ENCODE data around the gene ABLIM2.

DNA sequence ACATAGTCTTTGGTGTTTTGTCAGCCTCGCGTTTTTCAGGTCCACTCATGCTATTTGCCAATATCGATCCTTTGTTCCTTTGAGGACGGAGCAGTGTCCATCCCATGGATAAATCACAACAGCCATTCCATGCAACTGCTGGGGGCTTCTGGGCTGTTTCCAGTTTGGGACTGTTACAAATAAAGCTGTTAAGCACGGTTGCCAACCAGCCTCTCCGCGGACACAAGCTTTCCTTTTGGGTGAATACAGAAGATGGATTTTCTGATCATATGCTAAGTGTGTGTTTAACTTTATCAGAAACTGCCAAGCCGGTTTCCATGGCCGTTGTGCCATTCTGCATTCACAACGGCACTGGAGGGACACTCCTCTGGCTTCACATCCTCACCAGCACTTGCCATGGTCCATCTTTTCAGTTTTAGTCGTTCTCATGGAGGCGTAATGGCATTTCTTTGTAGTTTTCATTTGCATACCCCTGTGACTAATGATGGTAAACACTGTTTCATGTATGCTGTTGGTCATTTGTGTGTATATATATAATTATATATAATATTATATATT, 67.8 kb downstream of the ABLIM2 start:
- TF ChIP-seq EP300 (IDR thresholded peaks at IDR 0.05; ENCODE audit: borderline replicate concordance in 1 of 2, low read depth in 2 of 2, low read length in 2 of 2) (no peak), ASH2L (IDR thresholded peaks at IDR 0.05; ENCODE audit: low read length) (no peak), HDAC2 (IDR thresholded peaks at IDR 0.05; ENCODE audit: borderline replicate concordance in 1 of 2, low read depth in 2 of 2, low read length in 2 of 2) (no peak), CHD2 (IDR thresholded peaks at IDR 0.05; ENCODE audit: low read length) (no peak), POLR2A (IDR thresholded peaks at IDR 0.05; ENCODE audit: control extremely low read depth in 1 of 2, low read depth in 2 of 2, low read length in 2 of 2) (no peak), KDM1A (IDR thresholded peaks at IDR 0.05; ENCODE audit: borderline replicate concordance, low read length) (no peak), SIRT6 (IDR thresholded peaks at IDR 0.05; ENCODE audit: low read length) (no peak), POLR2AphosphoS5 (IDR thresholded peaks at IDR 0.05; ENCODE audit: low read depth, low read length) (no peak)
- TF ChIP-seq, protein P1, sequence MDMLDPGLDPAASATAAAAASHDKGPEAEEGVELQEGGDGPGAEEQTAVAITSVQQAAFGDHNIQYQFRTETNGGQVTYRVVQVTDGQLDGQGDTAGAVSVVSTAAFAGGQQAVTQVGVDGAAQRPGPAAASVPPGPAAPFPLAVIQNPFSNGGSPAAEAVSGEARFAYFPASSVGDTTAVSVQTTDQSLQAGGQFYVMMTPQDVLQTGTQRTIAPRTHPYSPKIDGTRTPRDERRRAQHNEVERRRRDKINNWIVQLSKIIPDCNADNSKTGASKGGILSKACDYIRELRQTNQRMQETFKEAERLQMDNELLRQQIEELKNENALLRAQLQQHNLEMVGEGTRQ (IDR thresholded peaks at IDR 0.05; ENCODE audit: low read length): no peak

Data from H1 (cell line).